ENCODE results near the gene SKIC2.
"Not testable (repeated sequence)": the region's sequence is repeated elsewhere in the genome, so short reads cannot be mapped to it uniquely, and the experiment has no call there.

SKIC2 gene

GRCh38 chr6:32004393-32004792 is 45.4 kb downstream of the SKIC2 start:
- not testable (repeated sequence) for DNase-seq (ENCODE audit: low read depth in 2 of 2)

- DNase-seq (ENCODE audit: low read depth in 2 of 2): not testable (repeated sequence)
Measured at GRCh38 chr6:32004864-32005537, 46.0 kb downstream of the SKIC2 start.

GRCh38 chr6:32005538-32005880 is 46.5 kb downstream of the SKIC2 start:
- DNase-seq (ENCODE audit: low read depth in 2 of 2): not testable (repeated sequence)

GRCh38 chr6:32005991-32006529 is 47.1 kb downstream of the SKIC2 start:
- not testable (repeated sequence) for DNase-seq (ENCODE audit: low read depth in 2 of 2)

- not testable (repeated sequence) for DNase-seq (ENCODE audit: low read depth in 2 of 2)
Measured at GRCh38 chr6:32007086-32007485, 48.1 kb downstream of the SKIC2 start.

- DNase-seq (ENCODE audit: low read depth in 2 of 2): not testable (repeated sequence)
Measured at GRCh38 chr6:32008037-32008436, 49.1 kb downstream of the SKIC2 start.

GRCh38 chr6:32008616-32009015 is 49.6 kb downstream of the SKIC2 start:
- not testable (repeated sequence) for DNase-seq (ENCODE audit: low read depth in 2 of 2)

GRCh38 chr6:32009537-32009936 is 50.6 kb downstream of the SKIC2 start:
- DNase-seq (ENCODE audit: low read depth in 2 of 2): not testable (repeated sequence)

- not testable (repeated sequence) for DNase-seq (ENCODE audit: low read depth in 2 of 2)
Measured at GRCh38 chr6:32010856-32011530, 52.0 kb downstream of the SKIC2 start.

GRCh38 chr6:32012941-32013617 is 54.1 kb downstream of the SKIC2 start:
- DNase-seq (ENCODE audit: low read depth in 2 of 2): not testable (repeated sequence)

GRCh38 chr6:32013738-32014137 is 54.8 kb downstream of the SKIC2 start:
- DNase-seq (ENCODE audit: low read depth in 2 of 2): not testable (repeated sequence)

GRCh38 chr6:32014547-32014946 is 55.6 kb downstream of the SKIC2 start, which contains the start of gene C4B:
TSS of gene C4B (plus strand) at chr6:32014795. CDS start at chr6:32014846, 51 bp downstream.
- not testable (repeated sequence) for DNase-seq (ENCODE audit: low read depth in 2 of 2)

Measured in stimulated activated CD8-positive, alpha-beta memory T cell treated with anti-CD3 and anti-CD28 coated beads, Interleukin-15, amount 100 ng/mL, for 48 hours (primary cell).